Calu3 (cell line): ENCODE data around the gene CYTH1. TPM values are rescaled to one million over a fixed set of nuclear protein-coding genes. Genes with fewer than 3 reads are reported as not detected.

ENCODE experiments used
- BruUV-seq: library from RNA; stranded (reverse); fragments of 400-500 nt; replicated peaks from 2 replicates; lab custom pipeline; 2021; lab: Mats Ljungman, UMichigan
- CTCF ChIA-PET: fragments of 300-600 bp; sonication (Branson Sonifier 250); formaldehyde crosslinking; loops from one replicate; lab custom pipeline; 2022; ENCODE audit warnings: antibody characterized with exemption; lab: Charles Lee
- DNase-seq: peaks from one replicate; pipeline ENCODE4 v3.0.0; 2022
- H3K27ac Mint-ChIP-seq: one replicate; pipeline ENCODE4 v1.8.0; 2022; ENCODE audit warnings: mixed read lengths; ENCODE audit not compliant: unreplicated experiment
- H3K27me3 Mint-ChIP-seq: one replicate; pipeline ENCODE4 v1.8.0; 2022; ENCODE audit warnings: mixed read lengths; ENCODE audit not compliant: unreplicated experiment
- H3K36me3 Mint-ChIP-seq: one replicate; pipeline ENCODE4 v1.8.0; 2022; ENCODE audit warnings: mild to moderate bottlenecking, moderate library complexity, mixed read lengths; ENCODE audit not compliant: insufficient read depth, unreplicated experiment
- H3K4me1 Mint-ChIP-seq: one replicate; pipeline ENCODE4 v1.8.0; 2022; ENCODE audit warnings: mild to moderate bottlenecking, low read depth, mixed read lengths; ENCODE audit not compliant: unreplicated experiment
- H3K4me3 Mint-ChIP-seq: one replicate; pipeline ENCODE4 v1.8.0; 2022; ENCODE audit warnings: mild to moderate bottlenecking, low read depth, moderate library complexity, mixed read lengths; ENCODE audit not compliant: unreplicated experiment
- H3K9me3 Mint-ChIP-seq: one replicate; pipeline ENCODE4 v1.8.0; 2022; ENCODE audit warnings: low read depth, mixed read lengths; ENCODE audit not compliant: unreplicated experiment
- intact Hi-C: fragments of 100-400 bp; cut with micrococcal nuclease; formaldehyde crosslinking; loops from one replicate; pipeline ENCODE4 v1.10.0; 2022; ENCODE audit not compliant: unreplicated experiment
- total RNA-seq: library from RNA; stranded (reverse); gene quantifications from 2 replicates; pipeline ENCODE4 v1.2.3, GENCODE V29; 2022
- TF ChIP-seq, protein P1 (sequence below): fragments of 200-600 bp; IDR thresholded peaks from one replicate; pipeline ENCODE4 v1.8.0; 2022; ENCODE audit warnings: antibody characterized with exemption; ENCODE audit not compliant: unreplicated experiment

CYTH1 gene
- total RNA-seq, 1 experiment from 2014 or later: 40.5 TPM

DNA sequence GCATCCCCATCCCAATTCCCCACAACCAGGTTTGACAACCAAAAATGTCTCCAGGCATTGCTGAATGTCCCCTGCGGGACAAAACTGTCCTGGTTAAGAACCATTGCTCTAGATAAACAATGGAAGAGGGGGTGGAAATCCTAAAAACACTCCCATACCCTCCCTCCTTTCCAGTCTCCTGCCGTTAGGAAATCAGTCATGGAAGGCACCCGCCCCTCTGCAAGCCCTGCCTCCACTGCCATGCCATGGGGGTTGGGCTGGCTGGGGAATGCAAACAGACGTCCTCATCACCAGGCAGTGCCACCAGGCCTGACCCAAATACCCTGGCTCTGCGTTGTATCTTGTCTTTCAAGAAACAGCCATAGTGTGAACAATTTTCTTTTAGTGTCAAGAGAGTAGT is 57.5 kb downstream of the CYTH1 start:
- TF ChIP-seq, protein P1, sequence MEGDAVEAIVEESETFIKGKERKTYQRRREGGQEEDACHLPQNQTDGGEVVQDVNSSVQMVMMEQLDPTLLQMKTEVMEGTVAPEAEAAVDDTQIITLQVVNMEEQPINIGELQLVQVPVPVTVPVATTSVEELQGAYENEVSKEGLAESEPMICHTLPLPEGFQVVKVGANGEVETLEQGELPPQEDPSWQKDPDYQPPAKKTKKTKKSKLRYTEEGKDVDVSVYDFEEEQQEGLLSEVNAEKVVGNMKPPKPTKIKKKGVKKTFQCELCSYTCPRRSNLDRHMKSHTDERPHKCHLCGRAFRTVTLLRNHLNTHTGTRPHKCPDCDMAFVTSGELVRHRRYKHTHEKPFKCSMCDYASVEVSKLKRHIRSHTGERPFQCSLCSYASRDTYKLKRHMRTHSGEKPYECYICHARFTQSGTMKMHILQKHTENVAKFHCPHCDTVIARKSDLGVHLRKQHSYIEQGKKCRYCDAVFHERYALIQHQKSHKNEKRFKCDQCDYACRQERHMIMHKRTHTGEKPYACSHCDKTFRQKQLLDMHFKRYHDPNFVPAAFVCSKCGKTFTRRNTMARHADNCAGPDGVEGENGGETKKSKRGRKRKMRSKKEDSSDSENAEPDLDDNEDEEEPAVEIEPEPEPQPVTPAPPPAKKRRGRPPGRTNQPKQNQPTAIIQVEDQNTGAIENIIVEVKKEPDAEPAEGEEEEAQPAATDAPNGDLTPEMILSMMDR: no peak
- H3K27ac Mint-ChIP-seq: no peak overlapping the region
- H3K36me3 Mint-ChIP-seq: no peaks in the 10 kb centered on the region
- H3K27me3 Mint-ChIP-seq: no peaks in the 10 kb centered on the region
- no peak overlapping the region for H3K4me3 Mint-ChIP-seq
- CTCF ChIA-PET: no interaction called here
- peaks cover 24% of the 10 kb centered on the region for H3K4me1 Mint-ChIP-seq
- intact Hi-C loops: no loop called here
- no peaks in the 10 kb centered on the region for H3K9me3 Mint-ChIP-seq
- no TSS peak for BruUV-seq
- DNase-seq: no peak

DNA sequence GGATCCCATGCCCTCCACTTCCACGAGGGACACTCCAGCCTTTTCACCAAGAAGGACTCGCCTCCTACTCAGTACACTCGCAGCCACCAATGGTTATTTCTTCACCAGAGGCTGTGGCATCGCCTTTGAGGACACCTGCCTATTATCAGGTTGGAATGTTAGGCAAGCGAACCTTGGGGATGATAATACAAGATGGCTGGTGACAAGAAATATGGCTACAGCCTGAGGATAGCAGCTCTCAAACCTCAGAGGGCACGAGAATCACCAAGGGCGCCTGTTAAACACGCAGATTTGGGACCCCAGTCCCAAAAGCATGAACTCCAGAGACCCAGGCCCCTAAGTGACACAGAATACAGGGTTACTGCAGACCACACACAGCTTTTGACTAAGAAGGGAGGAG is 58.1 kb downstream of the CYTH1 start:
- no peaks in the 10 kb centered on the region for H3K9me3 Mint-ChIP-seq
- intact Hi-C loops: no loop called here
- no peaks in the 10 kb centered on the region for H3K27me3 Mint-ChIP-seq
- no peak overlapping the region for H3K27ac Mint-ChIP-seq
- H3K36me3 Mint-ChIP-seq: no peaks in the 10 kb centered on the region
- no peak for DNase-seq
- H3K4me1 Mint-ChIP-seq: peaks cover 30% of the 10 kb centered on the region
- no peak overlapping the region for H3K4me3 Mint-ChIP-seq
- BruUV-seq: no TSS peak
- TF ChIP-seq, protein P1: no peak
- CTCF ChIA-PET: no interaction called here

DNA sequence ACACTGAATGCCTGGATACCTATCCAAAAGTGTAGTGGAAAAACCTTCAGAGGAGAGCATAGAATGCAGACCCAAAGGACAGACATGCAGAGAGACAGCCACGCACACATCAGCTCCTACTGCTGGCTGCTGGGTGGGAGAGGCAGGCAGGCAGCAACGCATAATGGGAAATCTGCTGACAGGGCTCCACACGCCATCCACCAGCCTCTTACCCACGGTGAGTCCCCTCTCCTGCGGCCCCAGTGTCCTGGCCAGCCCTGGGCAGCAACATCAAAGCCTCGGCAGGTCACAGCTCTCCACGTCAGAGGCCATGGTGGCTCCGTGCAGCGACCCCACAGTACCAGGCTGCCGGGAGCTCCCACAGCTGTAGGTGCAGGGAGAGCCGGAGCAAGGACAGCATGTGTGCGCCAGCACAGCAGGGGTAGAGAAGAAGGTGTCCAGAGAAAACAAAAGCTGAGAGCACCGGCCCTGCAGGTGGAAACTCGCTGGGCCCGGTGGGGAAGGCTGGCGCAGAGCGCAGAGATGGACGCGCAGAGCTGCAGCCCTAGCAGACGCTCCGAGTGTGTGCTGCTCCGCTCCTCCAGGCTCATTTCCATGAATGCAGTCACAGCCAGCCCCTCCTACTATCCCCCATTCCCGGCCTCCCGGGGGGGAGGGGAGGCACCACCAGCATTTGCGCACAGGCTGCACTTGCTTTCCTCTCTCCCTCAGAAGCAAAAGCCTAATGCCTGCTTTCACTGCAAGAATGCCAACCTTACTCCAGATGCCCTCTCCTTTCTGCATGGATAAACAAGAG is 58.9 kb downstream of the CYTH1 start:
- no TSS peak for BruUV-seq
- peaks cover 37% of the 10 kb centered on the region for H3K4me1 Mint-ChIP-seq
- no peak overlapping the region for H3K27ac Mint-ChIP-seq
- H3K27me3 Mint-ChIP-seq: no peaks in the 10 kb centered on the region
- CTCF ChIA-PET: no interaction called here
- peaks cover 2% of the 10 kb centered on the region for H3K36me3 Mint-ChIP-seq
- DNase-seq: no peak
- intact Hi-C loops: no loop called here
- H3K9me3 Mint-ChIP-seq: no peaks in the 10 kb centered on the region
- H3K4me3 Mint-ChIP-seq: no peak overlapping the region
- TF ChIP-seq, protein P1: no peak

DNA sequence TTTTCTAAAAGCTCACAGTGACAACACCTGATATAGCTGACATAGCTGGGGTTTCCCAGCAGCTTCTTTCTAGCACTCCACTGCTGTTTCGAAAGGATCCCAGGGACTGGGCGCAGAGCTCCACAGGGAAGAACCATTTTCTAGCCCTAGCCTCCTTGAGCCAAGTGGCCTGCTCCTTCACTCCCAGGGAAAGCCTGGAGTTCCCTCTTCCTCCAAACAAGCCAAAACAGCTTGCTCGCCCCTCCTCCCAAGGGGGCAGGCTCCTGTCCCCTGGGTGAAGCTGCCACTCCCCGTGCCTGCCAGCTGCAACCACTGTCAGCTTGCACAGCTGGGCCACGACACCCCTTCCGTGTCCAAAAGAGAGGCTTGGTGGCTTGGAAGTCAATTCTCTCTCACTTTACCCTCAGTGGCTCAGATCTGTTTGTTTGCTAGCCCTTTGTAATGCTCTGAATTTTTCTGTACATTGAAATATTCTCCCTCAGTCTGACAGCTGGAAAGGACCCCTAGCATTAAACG is 59.8 kb downstream of the CYTH1 start:
- peaks cover 5% of the 10 kb centered on the region for H3K36me3 Mint-ChIP-seq
- no peaks in the 10 kb centered on the region for H3K9me3 Mint-ChIP-seq
- CTCF ChIA-PET: no interaction called here
- DNase-seq: no peak
- BruUV-seq: no TSS peak
- intact Hi-C loops: no loop called here
- no peaks in the 10 kb centered on the region for H3K27me3 Mint-ChIP-seq
- H3K27ac Mint-ChIP-seq: no peak overlapping the region
- no peak overlapping the region for H3K4me3 Mint-ChIP-seq
- peaks cover 44% of the 10 kb centered on the region for H3K4me1 Mint-ChIP-seq
- TF ChIP-seq, protein P1: no peak
